Activated T-cell treated with anti-CD3 and anti-CD28 coated beads for 24 hours (primary cell): ENCODE data around the gene LNP1.

Source experiments
- DNase-seq: peaks from one replicate; pipeline ENCODE4 v3.0.0-alpha.2; 2020; ENCODE audit warnings: low read depth

The LNP1 gene

GRCh38 chr3:100399341-100400071 is 1.8 kb upstream of the LNP1 start:
- DNase-seq = no peak

- peak; percentile 28 for DNase-seq
These were observed 940 bp upstream of the LNP1 start for GRCh38 chr3:100400419-100400779.

- DNase-seq = no peak
These were observed 319 bp downstream of the LNP1 start for GRCh38 chr3:100401674-100402041.

GRCh38 chr3:100402256-100402655 is 917 bp downstream of the LNP1 start:
- no peak for DNase-seq

- DNase-seq = no peak
These were observed 1.6 kb downstream of the LNP1 start for GRCh38 chr3:100402891-100403290.

- DNase-seq = no peak
These were observed 2.3 kb downstream of the LNP1 start for GRCh38 chr3:100403362-100404249.

- DNase-seq = no peak
These were observed 2.9 kb downstream of the LNP1 start for GRCh38 chr3:100404250-100404548.

GRCh38 chr3:100407164-100407563 is 5.8 kb downstream of the LNP1 start:
- DNase-seq = no peak

GRCh38 chr3:100407977-100408532 is 6.7 kb downstream of the LNP1 start:
- no peak for DNase-seq

GRCh38 chr3:100411091-100411982 is 10.0 kb downstream of the LNP1 start:
- no peak for DNase-seq

GRCh38 chr3:100412912-100413590 is 11.7 kb downstream of the LNP1 start:
- DNase-seq = no peak

GRCh38 chr3:100413613-100414012 is 12.3 kb downstream of the LNP1 start:
- DNase-seq = no peak

GRCh38 chr3:100416176-100416575 is 14.8 kb downstream of the LNP1 start:
- DNase-seq = no peak

GRCh38 chr3:100416863-100417262 is 15.5 kb downstream of the LNP1 start:
- no peak for DNase-seq

- DNase-seq = no peak
These were observed 18.1 kb downstream of the LNP1 start for GRCh38 chr3:100419406-100419805.

GRCh38 chr3:100420885-100421284 is 19.5 kb downstream of the LNP1 start:
- DNase-seq = no peak

GRCh38 chr3:100423611-100424010 is 22.3 kb downstream of the LNP1 start:
- no peak for DNase-seq

- DNase-seq = no peak
These were observed 22.9 kb downstream of the LNP1 start for GRCh38 chr3:100424261-100424660.

GRCh38 chr3:100425316-100425715 is 24.0 kb downstream of the LNP1 start:
- no peak for DNase-seq

GRCh38 chr3:100426067-100426682 is 24.8 kb downstream of the LNP1 start:
- no peak for DNase-seq

- DNase-seq = no peak
These were observed 26.4 kb downstream of the LNP1 start for GRCh38 chr3:100427699-100428098.
